ENCODE results near the gene RYR1. TPM values are rescaled to one million over a fixed set of nuclear protein-coding genes. Genes with fewer than 3 reads are reported as not detected.

The RYR1 gene
- total and polyA plus RNA-seq, 2 of the 8 experiments (the other 6 are each of a cell fraction or from before 2014, with no cell fraction given), result 5.8 to 11.8 TPM

DNA sequence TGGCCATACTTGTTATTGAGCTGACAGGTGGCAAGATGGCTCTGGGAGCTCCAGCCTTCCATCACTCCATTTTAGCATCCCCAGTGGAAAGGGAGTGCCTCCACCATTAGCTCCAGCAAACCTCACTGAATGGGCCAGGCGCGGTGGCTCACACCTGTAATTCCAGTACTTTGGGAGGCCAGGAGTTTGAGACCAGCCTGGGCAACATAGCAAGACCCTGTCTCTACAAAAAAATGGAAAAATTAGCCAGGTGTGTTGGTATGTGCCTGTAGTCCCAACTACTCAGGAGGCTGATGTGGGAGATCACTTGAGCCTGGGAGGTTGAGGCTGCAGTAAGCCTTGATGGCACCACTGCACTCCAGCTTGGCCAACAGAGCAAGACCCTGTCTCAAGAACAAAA, 98.0 kb downstream of the RYR1 start:
- Histone ChIP-seq H2AFZ (ENCODE audit: low read length) (no peak overlapping the region), H3K4ac (replicated peaks; ENCODE audit: insufficient read length, low read depth, low read length) (no peak overlapping the region), H3K4me3 (ENCODE audit: extremely low read depth in 1 of 4, insufficient read depth in 2 of 4, low read depth in 3 of 4, low read length in 4 of 4) (no peak overlapping the region), H4K8ac (ENCODE audit: extremely low read depth, insufficient read depth, low read length) (no peak overlapping the region), H4K20me1 (replicated peaks in 1 of 2; ENCODE audit: control insufficient read depth in 1 of 2, insufficient read depth in 2 of 2, low read length in 2 of 2) (peaks cover 0 to 2% of the 10 kb centered on the region in 2 experiments), H3K4me1 (replicated peaks in 1 of 4; ENCODE audit: control insufficient read depth in 3 of 4, insufficient read depth in 4 of 4, low read length in 3 of 4) (no peaks in the 10 kb centered on the region), H3K23ac (ENCODE audit: insufficient read length) (no peak overlapping the region), H3K9me3 (ENCODE audit: insufficient read depth in 2 of 2, low read depth in 1 of 2, low read length in 1 of 2) (peaks cover 16 to 19% of the 10 kb centered on the region in 2 experiments), H3K79me2 (ENCODE audit: control insufficient read depth in 1 of 2, insufficient read depth in 2 of 2, low read length in 2 of 2) (no peaks in the 10 kb centered on the region), H3K79me1 (ENCODE audit: low read depth, low read length) (no peaks in the 10 kb centered on the region), H2BK20ac (ENCODE audit: low read length) (no peak overlapping the region), H3K27ac (ENCODE audit: low read depth, low read length) (no peak overlapping the region), H3K14ac (ENCODE audit: insufficient read length) (no peak overlapping the region), H2BK5ac (ENCODE audit: low read depth, low read length) (no peak overlapping the region), H3K27me3 (replicated peaks in 1 of 4; ENCODE audit: control insufficient read depth in 3 of 4, extremely low read depth in 1 of 4, insufficient read depth in 3 of 4, low read length in 3 of 4) (no peaks in the 10 kb centered on the region), H4K5ac (ENCODE audit: insufficient read length, low read depth, low read length) (no peak overlapping the region), H3K56ac (replicated peaks; ENCODE audit: insufficient read length, low read depth, low read length) (no peak overlapping the region), H2BK12ac (ENCODE audit: low read depth, low read length) (no peak overlapping the region), H3K18ac (ENCODE audit: extremely low read depth, low read length) (no peak overlapping the region), H2BK15ac (ENCODE audit: low read length) (no peak overlapping the region), H3K36me3 (ENCODE audit: control insufficient read depth in 2 of 4, insufficient read depth in 4 of 4, low read length in 3 of 4) (peaks cover 3 to 20% (median 13%) of the 10 kb centered on the region in 4 experiments; a peak in 6 of 8 replicates), H2AK5ac (ENCODE audit: low read depth, low read length) (no peak overlapping the region), H3K4me2 (ENCODE audit: insufficient read depth in 1 of 2, low read depth in 2 of 2, low read length in 2 of 2) (no peak overlapping the region), H4K91ac (replicated peaks; ENCODE audit: insufficient read length, low read length) (no peak overlapping the region), H3K9ac (replicated peaks in 1 of 4; ENCODE audit: extremely low read depth in 1 of 4, low read depth in 3 of 4, low read length in 3 of 4) (no peak overlapping the region), H2BK120ac (replicated peaks; ENCODE audit: low read depth, low read length) (no peak overlapping the region), H3K23me2 (ENCODE audit: low read depth, low read length) (no peaks in the 10 kb centered on the region)
- 95% methylated on average over 2 of the region's 2 CpGs; no CpG with 5 or more reads in 1 of the 2 experiments for WGBS, 2 experiments (ENCODE audit: extremely low coverage in 1 of 2, insufficient coverage in 1 of 2, insufficient read length in 1 of 2, insufficient replicate concordance in 2 of 2, low coverage in 1 of 2, low lambda C conversion rate in 2 of 2, missing lambda C conversion rate in 1 of 2)
- DNase-seq (ENCODE audit: low read depth in 1 of 2, low spot score in 2 of 2) (no peak), FAIRE-seq (no peak)
- ChIA-PET CTCF (ENCODE audit: partially characterized antibody) (interaction anchor here (2.0 kb wide), 1 partner anchor 16 kb away, joined by 10 read pairs; no protein-coding TSS in a partner anchor), POLR2A (ENCODE audit: partially characterized antibody) (no interaction called here)
- TF ChIP-seq NRF1 (IDR thresholded peaks at IDR 0.05; ENCODE audit: low read depth, low read length), result no peak
- no peak for TF ChIP-seq TEAD4 (IDR thresholded peaks at IDR 0.05; ENCODE audit: low read depth, low read length)
- no peak for TF ChIP-seq TBP (IDR thresholded peaks at IDR 0.05; ENCODE audit: low read depth, low read length)
- TF ChIP-seq RNF2 (IDR thresholded peaks at IDR 0.05; ENCODE audit: borderline replicate concordance, low read depth, low read length, missing control alignments, poor library complexity, severe bottlenecking), result no peak
- no peak for TF ChIP-seq CBX5 (IDR thresholded peaks at IDR 0.05; ENCODE audit: low read depth, low read length)
- no peak for TF ChIP-seq RAD21 (IDR thresholded peaks at IDR 0.05 in 1 of 2, conservative IDR thresholded peaks at IDR 0.05 in 1 of 2; ENCODE audit: low read depth in 2 of 2, low read length in 2 of 2)
- TF ChIP-seq, protein P1, sequence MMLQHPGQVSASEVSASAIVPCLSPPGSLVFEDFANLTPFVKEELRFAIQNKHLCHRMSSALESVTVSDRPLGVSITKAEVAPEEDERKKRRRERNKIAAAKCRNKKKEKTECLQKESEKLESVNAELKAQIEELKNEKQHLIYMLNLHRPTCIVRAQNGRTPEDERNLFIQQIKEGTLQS (IDR thresholded peaks at IDR 0.05; ENCODE audit: insufficient read depth, low read depth, low read length), result no peak
- TF ChIP-seq RXRA (IDR thresholded peaks at IDR 0.05; ENCODE audit: insufficient read depth, low read depth, low read length), result no peak
- TF ChIP-seq KDM5A (IDR thresholded peaks at IDR 0.05; ENCODE audit: low read length), result no peak
- no peak for TF ChIP-seq HDAC2 (IDR thresholded peaks at IDR 0.05; ENCODE audit: borderline replicate concordance in 1 of 2, low read depth in 2 of 2, low read length in 2 of 2)
- no peak for TF ChIP-seq YY1 (IDR thresholded peaks at IDR 0.05; ENCODE audit: low read depth, low read length)
- no peak for TF ChIP-seq SP1 (IDR thresholded peaks at IDR 0.05; ENCODE audit: low read depth, low read length)
- TF ChIP-seq EZH2 (IDR thresholded peaks at IDR 0.05; ENCODE audit: low read depth, low read length, severe bottlenecking), result no peak
